Measurements from ENCODE around the gene UNC93B1. TPM values are rescaled to one million over a fixed set of nuclear protein-coding genes. Genes with fewer than 3 reads are reported as not detected.

UNC93B1 gene
- total RNA-seq, 2 experiments from 2014 or later: 12.4 to 13.0 TPM

DNA sequence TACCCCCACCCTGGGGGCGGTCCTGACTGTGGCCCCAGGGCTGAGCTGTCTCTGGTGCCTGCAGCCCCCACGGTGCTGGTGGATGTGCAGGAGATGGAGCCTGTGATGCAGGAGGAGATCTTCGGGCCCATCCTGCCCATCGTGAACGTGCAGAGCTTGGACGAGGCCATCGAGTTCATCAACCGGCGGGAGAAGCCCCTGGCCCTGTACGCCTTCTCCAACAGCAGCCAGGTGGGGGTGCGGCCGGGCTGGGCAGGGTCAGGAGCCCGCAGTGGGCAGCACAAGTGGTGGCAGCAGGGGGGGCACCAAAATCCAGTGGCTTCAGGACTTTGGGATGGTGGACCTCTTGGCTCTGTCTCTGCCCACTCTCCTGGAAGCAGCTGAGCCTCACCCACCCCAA is 18.6 kb upstream of the UNC93B1 start:
- ChIA-PET CTCF (no interaction called here), POLR2A (interaction anchor here (0.7 kb wide), 1 partner anchor 10 kb away, joined by 3 read pairs; no protein-coding TSS in a partner anchor)
- H3K9me3 Mint-ChIP-seq: peaks cover 2% of the 10 kb centered on the region
- TF ChIP-seq, protein P1, sequence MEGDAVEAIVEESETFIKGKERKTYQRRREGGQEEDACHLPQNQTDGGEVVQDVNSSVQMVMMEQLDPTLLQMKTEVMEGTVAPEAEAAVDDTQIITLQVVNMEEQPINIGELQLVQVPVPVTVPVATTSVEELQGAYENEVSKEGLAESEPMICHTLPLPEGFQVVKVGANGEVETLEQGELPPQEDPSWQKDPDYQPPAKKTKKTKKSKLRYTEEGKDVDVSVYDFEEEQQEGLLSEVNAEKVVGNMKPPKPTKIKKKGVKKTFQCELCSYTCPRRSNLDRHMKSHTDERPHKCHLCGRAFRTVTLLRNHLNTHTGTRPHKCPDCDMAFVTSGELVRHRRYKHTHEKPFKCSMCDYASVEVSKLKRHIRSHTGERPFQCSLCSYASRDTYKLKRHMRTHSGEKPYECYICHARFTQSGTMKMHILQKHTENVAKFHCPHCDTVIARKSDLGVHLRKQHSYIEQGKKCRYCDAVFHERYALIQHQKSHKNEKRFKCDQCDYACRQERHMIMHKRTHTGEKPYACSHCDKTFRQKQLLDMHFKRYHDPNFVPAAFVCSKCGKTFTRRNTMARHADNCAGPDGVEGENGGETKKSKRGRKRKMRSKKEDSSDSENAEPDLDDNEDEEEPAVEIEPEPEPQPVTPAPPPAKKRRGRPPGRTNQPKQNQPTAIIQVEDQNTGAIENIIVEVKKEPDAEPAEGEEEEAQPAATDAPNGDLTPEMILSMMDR (IDR thresholded peaks at IDR 0.05): no peak
- H3K27me3 Mint-ChIP-seq: no peaks in the 10 kb centered on the region
- intact Hi-C loops (cut with micrococcal nuclease): no loop called here
- H3K4me3 Mint-ChIP-seq: no peak overlapping the region
- ATAC-seq: no peak
- H3K36me3 Mint-ChIP-seq (ENCODE audit: low read depth): peaks cover 6% of the 10 kb centered on the region
- H3K27ac Mint-ChIP-seq: no peak overlapping the region
- no peaks in the 10 kb centered on the region for H3K4me1 Mint-ChIP-seq (ENCODE audit: low read depth)
- DNase-seq: no peak

DNA sequence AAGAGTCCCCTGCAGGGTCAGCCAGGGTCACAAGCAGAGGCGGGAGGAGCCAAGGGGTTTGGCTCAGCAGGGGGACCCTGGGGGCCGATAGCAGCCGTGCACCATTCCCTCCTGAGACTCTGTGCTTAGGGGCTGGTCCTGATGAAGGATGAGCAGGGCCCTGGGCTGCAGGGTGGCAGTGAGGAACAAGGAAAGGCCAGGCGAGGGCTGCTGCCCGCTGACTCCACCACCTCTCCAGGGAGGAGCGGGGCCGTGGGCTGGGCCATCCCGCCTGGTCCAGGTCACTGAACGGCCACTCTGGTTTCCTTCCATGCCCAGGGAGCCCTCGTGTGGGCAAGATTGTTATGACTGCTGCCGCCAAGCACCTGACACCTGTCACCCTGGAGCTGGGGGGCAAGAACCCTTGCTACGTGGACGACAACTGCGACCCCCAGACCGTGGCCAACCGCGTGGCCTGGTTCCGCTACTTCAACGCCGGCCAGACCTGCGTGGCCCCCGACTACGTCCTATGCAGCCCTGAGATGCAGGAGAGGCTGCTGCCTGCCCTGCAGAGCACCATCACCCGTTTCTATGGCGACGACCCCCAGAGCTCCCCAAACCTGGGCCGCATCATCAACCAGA is 17.4 kb upstream of the UNC93B1 start:
- Mint-ChIP-seq H3K36me3 (ENCODE audit: low read depth) (peaks cover 6% of the 10 kb centered on the region), H3K27me3 (no peaks in the 10 kb centered on the region), H3K4me3 (no peak overlapping the region), H3K9me3 (peaks cover 2% of the 10 kb centered on the region), H3K27ac (no peak overlapping the region), H3K4me1 (ENCODE audit: low read depth) (no peaks in the 10 kb centered on the region)
- ChIA-PET CTCF (no interaction called here), POLR2A (no interaction called here)
- ATAC-seq (no peak), DNase-seq (no peak)
- TF ChIP-seq, protein P1 (IDR thresholded peaks at IDR 0.05): no peak
- intact Hi-C loops (cut with micrococcal nuclease): no loop called here

DNA sequence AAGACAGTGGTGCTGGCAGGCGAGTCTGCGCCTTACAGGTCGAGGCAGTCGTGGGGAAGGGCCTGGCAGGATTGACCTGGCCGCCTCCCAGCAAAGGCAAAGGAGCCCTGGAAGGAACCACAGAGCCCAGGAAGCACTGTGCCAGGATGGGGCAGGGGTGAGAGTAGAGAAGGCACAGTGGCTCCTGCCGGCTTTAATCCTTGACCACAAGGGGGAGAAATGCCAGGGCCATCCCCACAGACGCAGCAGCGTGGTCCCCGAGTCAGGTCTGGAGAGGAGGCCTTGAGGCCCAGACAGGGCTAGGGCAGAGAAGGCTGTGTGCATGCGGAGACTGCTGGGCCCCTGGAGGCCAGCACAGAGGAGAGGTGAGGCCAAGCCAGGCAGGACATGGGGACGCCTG is 16.7 kb upstream of the UNC93B1 start:
- Mint-ChIP-seq H3K9me3 (peaks cover 2% of the 10 kb centered on the region), H3K27me3 (no peaks in the 10 kb centered on the region), H3K4me1 (ENCODE audit: low read depth) (no peaks in the 10 kb centered on the region), H3K36me3 (ENCODE audit: low read depth) (peaks cover 5% of the 10 kb centered on the region), H3K4me3 (no peak overlapping the region), H3K27ac (no peak overlapping the region)
- intact Hi-C loops (cut with micrococcal nuclease): no loop called here
- CTCF ChIA-PET: no interaction called here
- POLR2A ChIA-PET: no interaction called here
- DNase-seq: no peak
- no peak for ATAC-seq
- TF ChIP-seq, protein P1 (IDR thresholded peaks at IDR 0.05): no peak

DNA sequence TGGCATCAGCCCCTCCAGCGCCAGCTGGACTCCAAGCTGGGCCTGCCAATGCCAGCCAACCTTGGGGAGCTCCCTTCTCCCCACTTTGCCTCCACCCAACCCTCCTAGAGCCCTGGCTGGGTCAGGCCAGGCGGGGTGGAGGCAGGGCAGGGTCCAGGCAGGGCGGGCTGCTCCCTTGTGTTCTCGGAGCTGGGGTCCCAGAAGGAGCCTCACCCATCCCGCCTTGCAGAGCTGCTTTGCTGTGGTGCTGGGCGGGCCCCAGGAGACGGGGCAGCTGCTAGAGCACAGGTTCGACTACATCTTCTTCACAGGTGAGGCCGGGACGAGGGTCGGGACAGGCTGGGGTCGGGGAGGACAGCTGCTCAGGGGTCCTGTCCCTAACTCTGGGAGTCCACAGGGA is 15.6 kb upstream of the UNC93B1 start:
- Mint-ChIP-seq H3K36me3 (ENCODE audit: low read depth) (no peaks in the 10 kb centered on the region), H3K4me1 (ENCODE audit: low read depth) (no peaks in the 10 kb centered on the region), H3K27ac (no peak overlapping the region), H3K4me3 (no peak overlapping the region), H3K9me3 (peaks cover 2% of the 10 kb centered on the region), H3K27me3 (no peaks in the 10 kb centered on the region)
- TF ChIP-seq, protein P1 (IDR thresholded peaks at IDR 0.05): no peak
- intact Hi-C loops (cut with micrococcal nuclease): no loop called here
- no peak for DNase-seq
- CTCF ChIA-PET: no interaction called here
- POLR2A ChIA-PET: no interaction called here
- ATAC-seq: no peak

DNA sequence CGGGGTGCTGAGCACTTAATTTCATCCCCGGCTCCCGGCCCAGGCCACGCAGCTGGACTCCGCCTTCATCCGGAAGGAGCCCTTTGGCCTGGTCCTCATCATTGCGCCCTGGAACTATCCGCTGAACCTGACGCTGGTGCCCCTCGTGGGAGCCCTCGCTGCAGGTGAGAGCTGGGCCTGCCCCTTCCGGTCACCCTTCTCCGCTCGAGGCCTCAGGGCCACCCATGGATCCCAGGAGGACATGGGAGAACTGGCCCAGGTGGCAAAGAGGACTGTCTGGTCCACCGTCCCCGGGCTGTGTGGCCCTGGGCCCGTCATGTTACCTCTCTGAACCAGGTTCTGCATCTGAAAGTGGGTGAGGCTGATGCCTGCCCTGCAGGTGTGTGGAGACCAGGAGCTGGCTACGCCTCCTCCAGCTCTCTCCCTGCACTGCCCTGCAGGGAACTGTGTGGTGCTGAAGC is 14.9 kb upstream of the UNC93B1 start:
- no peak overlapping the region for H3K4me3 Mint-ChIP-seq
- H3K36me3 Mint-ChIP-seq (ENCODE audit: low read depth): no peaks in the 10 kb centered on the region
- CTCF ChIA-PET: no interaction called here
- H3K27ac Mint-ChIP-seq: no peak overlapping the region
- TF ChIP-seq, protein P1 (IDR thresholded peaks at IDR 0.05): no peak
- no peak for ATAC-seq
- POLR2A ChIA-PET: no interaction called here
- intact Hi-C loops (cut with micrococcal nuclease): no loop called here
- no peaks in the 10 kb centered on the region for H3K9me3 Mint-ChIP-seq
- no peak for DNase-seq
- H3K27me3 Mint-ChIP-seq: no peaks in the 10 kb centered on the region
- H3K4me1 Mint-ChIP-seq (ENCODE audit: low read depth): no peaks in the 10 kb centered on the region
